Transverse colon (tissue), 3 donors: ENCODE measurements around the gene RNF19B.

Source experiments
- CTCF ChIP-seq, 5 experiments: fragments of 200-600 bp in 3 of 5; fragments of 450-650 bp in 2 of 5; sonication (generic) in 3 of 5; IDR thresholded peaks; 1 replicate in 2 of 5; 2 replicates in 3 of 5; pipeline ENCODE4 v1.5.1; 2016 to 2017; ENCODE audit warnings: antibody characterized with exemption in 5 of 5, inconsistent platforms in 3 of 5, mild to moderate bottlenecking in 2 of 5, moderate library complexity in 1 of 5
- POLR2A ChIP-seq: fragments of 450-650 bp; IDR thresholded peaks from one replicate; pipeline ENCODE4 v1.6.1; 2016; ENCODE audit warnings: antibody characterized with exemption, mild to moderate bottlenecking, moderate library complexity

DNA sequence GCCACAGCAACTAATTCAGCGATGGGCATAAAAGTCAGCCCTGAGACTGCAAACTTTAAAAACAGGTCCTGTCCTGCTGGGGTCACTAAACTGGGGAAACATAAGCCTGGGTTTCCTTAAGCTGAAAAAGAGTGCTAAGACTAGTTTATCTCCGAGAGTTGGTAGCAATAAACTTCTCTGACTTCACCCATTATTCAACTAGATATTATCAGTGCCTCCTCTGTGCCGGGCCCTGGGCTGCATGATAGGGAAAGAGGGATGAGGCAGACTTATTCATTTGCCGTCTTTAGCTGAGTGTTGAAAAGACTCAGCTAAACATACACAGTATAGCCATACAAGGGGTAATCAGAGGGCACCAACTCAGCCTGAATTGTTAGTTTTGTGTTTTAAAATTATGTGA is 39.0 kb upstream of the RNF19B start:
- TF ChIP-seq POLR2A: no peak
- no peak for TF ChIP-seq CTCF (IDR thresholded peaks at IDR 0.05)
